Measurements from ENCODE around the gene FAM174C. TPM values are rescaled to one million over a fixed set of nuclear protein-coding genes. Genes with fewer than 3 reads are reported as not detected.

The FAM174C gene
- polyA plus RNA-seq, 3 donors: 32.8 to 56.2 (median 40.0) TPM

- no peak within 1 kb of the TSS for H3K27ac ChIP-seq (ENCODE audit: low read depth in 1 of 2, low read length in 2 of 2)
- H3K4me1 ChIP-seq (ENCODE audit: control insufficient read depth in 1 of 2, insufficient read depth in 2 of 2, low read length in 2 of 2): peaks cover 35 to 49% of the 10 kb centered on the region in 2 donors
- peaks cover 20% of the 10 kb centered on the region for H4K20me1 ChIP-seq (ENCODE audit: insufficient read depth, low read length)
- Mint-ChIP-seq H3K4me1 (peaks cover 32% of the 10 kb centered on the region), H3K9me3 (peaks cover 0 to 12% (median 2%) of the 10 kb centered on the region in 7 donors), H3K4me3 (peak within 1 kb of the TSS; percentile 73 to 89), H3K27me3 (ENCODE audit: low read depth in 3 of 3) (peaks cover 30 to 56% (median 38%) of the 10 kb centered on the region in 3 donors), H3K36me3 (peaks cover 3 to 11% of the 10 kb centered on the region in 2 donors), H3K27ac (peak within 1 kb of the TSS in 5 of 7 donors; percentile 3 to 75 (median 41))
- H3K27me3 ChIP-seq (ENCODE audit: control insufficient read depth in 2 of 2, insufficient read depth in 2 of 2, low read length in 2 of 2): peaks cover 11 to 43% of the 10 kb centered on the region in 2 donors
- intact Hi-C loops (cut with micrococcal nuclease): loop anchor here in 1 of 2 donors (5.0 kb wide), 1 partner anchor 36 kb away; no protein-coding TSS in a partner anchor
- under 1% methylated on average over 72 of the region's 87 CpGs for WGBS (ENCODE audit: insufficient coverage)
- peak in 1 of 3 donors; percentile 29 for DNase-seq
- H3K79me2 ChIP-seq (ENCODE audit: insufficient read depth, low read length): peaks cover 12% of the 10 kb centered on the region
- H3K4me2 ChIP-seq (replicated peaks; ENCODE audit: extremely low read depth, low read length, poor library complexity, severe bottlenecking): peak within 1 kb of the TSS; percentile 69
- no peak for TF ChIP-seq CTCF (IDR thresholded peaks at IDR 0.05)
- H2AFZ ChIP-seq (ENCODE audit: insufficient read depth, low read depth, low read length, poor library complexity, severe bottlenecking): peak within 1 kb of the TSS; percentile 53
- H3K9ac ChIP-seq (ENCODE audit: insufficient read depth, low read length, poor library complexity, severe bottlenecking): peak within 1 kb of the TSS; percentile 15
- H3K4me3 ChIP-seq (replicated peaks in 1 of 3; ENCODE audit: low read depth in 2 of 3, low read length in 3 of 3): peak within 1 kb of the TSS in 1 of 3 experiments; percentile 57
- H3K9me3 ChIP-seq (replicated peaks in 1 of 2; ENCODE audit: control insufficient read depth in 1 of 2, insufficient read depth in 1 of 2, low read length in 2 of 2): no peaks in the 10 kb centered on the region
- H3K36me3 ChIP-seq (replicated peaks in 1 of 2; ENCODE audit: control insufficient read depth in 1 of 2, insufficient read depth in 2 of 2, low read length in 2 of 2): no peaks in the 10 kb centered on the region
These were observed 37.5 kb upstream of the FAM174C start, which contains the start of gene CBARP for GRCh38 chr19:1237754-1238368. Gene CBARP (minus strand): TSS chr19:1238005. CDS start chr19:1236100, 1,905 bp downstream.

- Histone ChIP-seq H3K9me3 (replicated peaks in 1 of 2; ENCODE audit: control insufficient read depth in 1 of 2, insufficient read depth in 1 of 2, low read length in 2 of 2) (no peaks in the 10 kb centered on the region), H2AFZ (ENCODE audit: insufficient read depth, low read depth, low read length, poor library complexity, severe bottlenecking) (no peak overlapping the region), H3K27me3 (ENCODE audit: control insufficient read depth in 2 of 2, insufficient read depth in 2 of 2, low read length in 2 of 2) (peaks cover 11 to 43% of the 10 kb centered on the region in 2 donors), H3K27ac (ENCODE audit: low read depth in 1 of 2, low read length in 2 of 2) (no peak overlapping the region), H3K36me3 (replicated peaks in 1 of 2; ENCODE audit: control insufficient read depth in 1 of 2, insufficient read depth in 2 of 2, low read length in 2 of 2) (no peaks in the 10 kb centered on the region), H3K9ac (ENCODE audit: insufficient read depth, low read length, poor library complexity, severe bottlenecking) (no peak overlapping the region), H3K4me3 (replicated peaks in 1 of 3; ENCODE audit: low read depth in 2 of 3, low read length in 3 of 3) (peak overlapping the region in 1 of 3 experiments; percentile 46), H3K4me1 (ENCODE audit: control insufficient read depth in 1 of 2, insufficient read depth in 2 of 2, low read length in 2 of 2) (peaks cover 41 to 57% of the 10 kb centered on the region in 2 donors), H3K4me2 (replicated peaks; ENCODE audit: extremely low read depth, low read length, poor library complexity, severe bottlenecking) (peak overlapping the region; percentile 53), H3K79me2 (ENCODE audit: insufficient read depth, low read length) (peaks cover 17% of the 10 kb centered on the region), H4K20me1 (ENCODE audit: insufficient read depth, low read length) (peaks cover 24% of the 10 kb centered on the region)
- intact Hi-C loops (cut with micrococcal nuclease): loop anchor here in 1 of 2 donors (5.0 kb wide), 1 partner anchor 36 kb away; no protein-coding TSS in a partner anchor
- no peak for DNase-seq
- peaks cover 30 to 56% (median 38%) of the 10 kb centered on the region in 3 donors for H3K27me3 Mint-ChIP-seq (ENCODE audit: low read depth in 3 of 3)
- peaks cover 0 to 12% (median 2%) of the 10 kb centered on the region in 7 donors for H3K9me3 Mint-ChIP-seq
- H3K27ac Mint-ChIP-seq: peak overlapping the region in 5 of 7 donors; percentile 3 to 75 (median 56)
- no peak for TF ChIP-seq CTCF (IDR thresholded peaks at IDR 0.05)
- H3K4me3 Mint-ChIP-seq: peak overlapping the region; percentile 73 to 89
- peaks cover 40% of the 10 kb centered on the region for H3K4me1 Mint-ChIP-seq
- peaks cover 3 to 11% of the 10 kb centered on the region in 2 donors for H3K36me3 Mint-ChIP-seq
- 60% methylated on average over 31 of the region's 34 CpGs for WGBS (ENCODE audit: insufficient coverage)
These were observed 36.7 kb upstream of the FAM174C start for GRCh38 chr19:1238369-1239303.

Data from CD14-positive monocyte (primary cell).